COLO829 (cell line): Measurements from ENCODE around the gene SEPTIN6.

Experiments
- DNase-seq: peaks from one replicate; pipeline ENCODE4 v3.0.0; 2012; ENCODE audit warnings: low spot score

Gene SEPTIN6

DNA sequence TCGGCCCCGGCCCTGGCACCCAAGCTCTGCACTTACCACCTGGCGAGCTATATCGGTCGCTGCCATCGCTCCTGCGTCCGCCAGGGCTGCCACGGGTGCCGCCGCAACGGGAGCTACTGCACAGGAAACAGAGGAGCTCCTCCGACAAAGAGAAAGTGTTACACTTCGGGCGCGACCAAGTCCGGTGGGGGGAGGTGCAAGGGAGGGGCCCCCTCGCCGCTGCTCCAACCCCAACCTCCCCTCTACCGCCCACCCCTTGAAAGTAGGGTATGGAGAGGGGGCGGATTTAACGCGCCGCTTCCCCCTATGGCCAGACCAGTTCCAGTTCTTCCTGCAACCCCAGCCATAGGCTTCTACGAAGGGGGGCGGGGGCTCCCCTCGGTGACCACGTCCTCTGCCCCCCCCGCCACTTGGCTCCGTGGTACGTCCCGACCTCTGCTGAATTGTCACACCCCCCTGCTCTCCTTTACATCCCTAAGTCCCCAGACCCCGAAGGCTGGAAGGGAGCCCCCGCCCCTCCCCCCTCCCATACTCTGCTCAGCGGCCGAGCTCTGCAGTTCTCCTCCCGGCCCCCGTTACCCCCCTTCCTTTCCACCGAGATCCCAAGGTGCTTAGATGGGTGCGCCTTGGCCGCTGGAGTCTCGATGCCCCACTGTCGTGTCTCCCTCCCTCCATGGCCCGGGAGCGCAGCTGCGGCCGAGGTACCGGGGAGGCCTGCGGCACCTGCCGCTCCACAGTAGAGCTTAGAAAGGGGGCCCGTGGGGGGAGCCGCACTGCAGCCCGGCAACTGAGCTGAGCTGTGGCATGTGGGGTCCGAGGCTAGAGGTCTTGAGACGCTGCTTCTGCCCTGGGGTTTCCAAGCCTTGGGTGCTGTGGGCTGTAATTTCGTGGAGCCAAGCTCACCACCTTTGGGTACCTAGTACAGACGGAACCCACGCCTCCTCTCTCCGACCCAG, at the start of gene SEPTIN6:
SEPTIN6 (minus strand) TSS at position 129 of the 956 bp plus-strand sequence; CDS start at position 66, 63 bp downstream.
- peak; percentile 14 for DNase-seq

DNA sequence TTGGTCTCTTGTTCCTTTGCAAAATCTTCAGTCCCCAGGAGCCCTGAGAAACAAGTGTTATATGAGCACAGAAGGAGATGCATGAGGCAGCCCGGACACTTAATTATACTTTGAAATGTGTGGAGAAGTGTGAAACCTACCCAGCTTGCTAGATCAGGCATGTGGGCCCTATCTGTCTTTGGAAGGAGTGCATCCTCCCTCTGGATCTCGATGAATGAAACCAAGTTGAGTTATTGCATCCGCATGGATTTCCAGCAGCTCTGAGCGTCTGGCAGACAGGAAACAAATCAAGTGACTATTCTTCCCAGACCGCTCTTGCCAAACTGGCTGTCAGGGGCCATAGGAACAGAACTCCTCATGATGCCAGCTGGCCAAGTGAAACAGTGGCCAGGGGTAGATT, 45.8 kb upstream of the SEPTIN6 start:
- DNase-seq = no peak

DNA sequence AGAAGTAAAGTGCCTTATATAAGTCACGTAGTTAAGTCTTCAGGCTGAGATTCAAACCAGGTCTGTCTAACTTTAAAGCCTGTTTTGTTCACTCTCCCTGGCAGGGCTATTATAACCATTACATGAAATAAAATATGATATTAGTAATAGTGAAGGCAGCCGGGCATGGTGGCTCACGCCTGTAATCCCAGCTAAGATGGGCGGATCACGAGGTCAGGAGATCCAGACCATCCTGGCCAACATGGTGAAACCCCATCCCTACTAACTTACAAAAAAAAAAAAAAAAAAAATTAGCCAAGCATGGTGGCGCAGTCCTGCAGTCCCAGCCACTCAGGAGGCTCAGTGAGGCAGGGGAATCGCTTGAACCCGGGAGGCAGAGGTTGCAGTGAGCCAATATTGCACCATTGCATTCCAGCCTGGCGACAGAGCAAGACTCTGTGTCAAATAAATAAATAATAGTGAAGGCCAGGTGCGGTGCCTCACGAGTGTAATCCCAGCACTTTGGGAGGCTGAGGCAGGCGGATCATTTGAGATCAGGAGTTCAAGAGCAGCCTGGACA, 43.3 kb upstream of the SEPTIN6 start:
- DNase-seq = no peak

DNA sequence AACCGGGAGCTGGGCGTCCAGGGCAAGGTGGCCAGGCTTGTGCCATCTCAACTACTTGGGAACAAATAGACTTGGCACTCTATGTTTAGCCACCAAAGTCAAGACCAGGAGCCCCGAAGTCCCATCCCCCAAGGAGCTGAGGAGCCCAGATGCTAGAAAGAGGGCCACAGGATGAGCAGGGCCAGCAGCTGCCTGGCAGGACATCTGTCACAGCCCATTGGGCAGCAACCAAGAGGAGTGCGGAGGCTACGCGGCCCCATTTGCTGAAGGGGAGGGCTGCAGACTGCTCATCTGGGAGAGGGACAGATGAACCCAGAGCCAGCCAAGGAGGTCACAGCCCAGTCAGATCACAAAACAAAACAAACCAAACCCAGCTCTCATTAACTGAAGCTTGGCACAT, 42.5 kb upstream of the SEPTIN6 start:
- no peak for DNase-seq

DNA sequence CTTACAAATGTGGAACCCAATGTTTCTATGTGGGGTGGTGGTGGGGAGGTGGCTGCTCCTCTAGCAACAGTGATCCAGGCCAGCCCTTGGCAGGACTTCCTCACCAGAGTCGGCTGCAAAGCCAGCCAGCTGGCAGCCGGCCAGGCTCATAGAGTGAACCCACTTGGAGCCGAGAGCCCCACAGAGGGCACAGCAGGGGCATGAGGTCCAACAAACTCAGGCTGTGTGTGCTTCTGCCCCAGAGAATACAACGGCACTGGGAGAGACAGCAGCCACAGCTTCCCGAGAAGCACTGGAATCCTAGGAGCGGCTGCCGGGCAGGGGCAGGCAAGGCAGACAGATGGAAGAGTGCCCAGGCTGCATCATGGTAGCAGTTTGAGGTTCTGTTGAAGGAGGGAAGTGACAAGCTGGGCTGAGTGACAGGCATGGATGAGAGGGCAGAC, 42.0 kb upstream of the SEPTIN6 start:
- DNase-seq = no peak

DNA sequence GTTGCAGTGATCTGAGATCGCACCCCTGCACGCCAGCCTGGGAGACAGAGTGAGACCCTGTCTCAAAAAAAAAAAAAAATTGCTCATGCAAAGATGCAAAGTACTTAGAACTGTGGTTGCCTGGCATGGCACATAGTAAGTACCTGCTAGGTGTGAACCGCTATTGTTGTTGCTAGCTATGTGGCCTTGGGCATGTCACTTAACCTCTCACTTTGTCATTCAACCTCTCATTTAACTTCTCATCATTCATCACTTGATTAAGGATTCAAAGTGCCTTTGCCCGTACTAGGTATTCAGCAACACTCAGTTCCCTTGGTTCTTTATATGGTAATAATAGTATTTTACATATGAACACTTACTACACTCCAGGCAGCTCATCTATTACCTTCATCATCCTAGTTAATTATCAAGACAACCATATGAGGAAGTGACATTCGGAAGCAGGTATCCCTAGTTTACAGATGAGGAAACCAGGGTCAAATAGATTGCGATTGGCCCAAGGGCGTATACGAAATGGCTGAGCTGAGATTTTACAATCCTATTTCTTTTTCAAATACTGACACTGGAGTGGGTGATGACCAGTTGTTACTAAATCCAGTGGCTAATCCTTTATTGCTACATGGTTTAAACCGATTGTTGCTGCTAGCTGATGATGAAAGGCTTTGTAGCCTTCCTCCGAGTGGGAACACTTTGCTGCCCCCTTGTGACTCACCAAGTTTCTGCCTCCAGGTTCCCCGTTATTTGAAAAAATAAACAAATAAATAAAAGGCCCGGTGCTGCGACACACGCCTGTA, 36.6 kb upstream of the SEPTIN6 start:
- DNase-seq = peak; percentile 41

DNA sequence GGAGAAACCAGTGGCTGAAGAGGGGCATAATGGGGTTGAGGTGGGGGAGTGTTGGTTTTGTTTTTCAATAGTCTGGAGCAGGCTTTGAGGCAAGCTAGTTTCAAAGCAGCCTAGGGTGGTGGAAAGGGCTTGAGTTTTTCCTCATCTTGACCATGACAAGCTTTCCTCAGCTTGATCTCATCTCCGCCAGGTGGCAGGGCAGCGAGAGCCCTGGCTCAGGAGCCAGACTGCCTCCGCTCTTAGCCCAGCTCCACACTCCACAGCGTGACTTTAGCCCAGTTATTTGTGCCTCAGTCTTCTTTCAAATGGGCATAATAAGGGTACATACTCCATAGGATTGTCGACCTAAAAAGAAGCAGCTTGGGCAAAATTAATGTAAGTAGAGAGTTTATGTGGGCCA, 35.5 kb upstream of the SEPTIN6 start:
- DNase-seq = no peak

DNA sequence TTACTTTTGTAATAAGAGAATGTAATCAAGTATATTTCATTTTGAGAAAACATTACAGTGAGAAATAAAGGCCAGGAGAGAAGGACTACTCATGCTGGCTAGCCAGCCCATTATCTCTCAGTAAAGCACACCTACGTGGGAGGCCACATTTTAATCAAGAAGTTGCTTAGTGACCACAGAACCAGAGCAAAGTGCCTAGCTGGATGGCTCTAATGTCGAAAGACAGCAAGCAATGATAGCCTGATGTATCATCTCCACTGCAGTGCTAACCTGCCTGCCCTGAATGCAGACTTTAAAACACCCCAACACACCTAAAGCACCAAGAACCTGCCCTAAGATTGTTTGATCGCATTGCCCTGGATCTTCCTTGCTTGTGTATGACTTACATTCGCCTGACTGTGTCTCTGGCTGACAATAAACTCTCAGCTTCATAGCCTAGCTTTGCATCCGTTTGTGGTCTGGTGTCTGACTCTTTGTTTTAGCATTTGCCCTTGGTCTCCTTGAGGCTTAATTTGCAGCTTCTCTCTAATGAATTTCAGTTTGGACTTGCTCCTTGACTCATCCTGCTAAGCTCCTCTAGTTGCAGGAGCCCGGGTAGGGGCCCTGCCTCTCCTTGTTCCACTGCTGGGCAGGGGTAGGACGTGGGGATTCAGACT, 34.1 kb upstream of the SEPTIN6 start:
- no peak for DNase-seq

DNA sequence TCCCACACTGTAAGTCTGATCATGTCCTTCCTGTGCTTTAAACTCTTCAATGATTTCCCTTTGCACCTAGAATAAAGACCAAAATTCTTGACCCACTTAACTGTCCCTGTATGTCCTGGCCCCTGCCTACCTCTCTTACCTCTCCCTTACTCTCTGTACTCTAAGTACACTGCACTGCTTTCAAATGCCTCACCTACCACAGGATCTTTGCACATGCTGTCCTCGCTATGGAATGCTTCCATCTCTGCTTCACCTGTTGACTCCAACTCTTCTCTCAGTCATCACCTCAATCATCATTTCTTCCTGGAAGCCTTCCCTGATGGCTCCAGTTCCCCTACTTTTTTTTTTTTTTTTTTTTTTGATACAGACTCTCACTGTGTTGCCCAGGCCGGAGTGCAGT, 29.0 kb upstream of the SEPTIN6 start:
- DNase-seq = no peak

DNA sequence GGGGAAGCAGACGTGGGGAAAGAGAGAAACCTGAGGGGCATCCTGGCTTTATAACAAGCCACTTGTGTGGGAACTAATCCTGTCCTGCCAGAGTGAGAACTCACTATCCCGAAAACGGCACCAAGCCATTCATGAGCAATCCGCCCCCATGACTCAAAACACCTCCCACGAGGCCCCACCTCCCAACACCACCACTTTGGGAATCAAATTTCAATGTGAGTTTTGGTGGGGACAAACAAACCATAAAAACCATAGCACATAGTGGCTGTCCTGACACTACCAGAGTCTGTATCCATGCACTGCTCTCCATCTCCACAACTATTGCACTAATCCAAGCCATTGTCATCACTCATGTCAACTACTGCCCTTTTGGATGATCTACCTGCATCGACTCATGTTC, 28.5 kb upstream of the SEPTIN6 start:
- no peak for DNase-seq

DNA sequence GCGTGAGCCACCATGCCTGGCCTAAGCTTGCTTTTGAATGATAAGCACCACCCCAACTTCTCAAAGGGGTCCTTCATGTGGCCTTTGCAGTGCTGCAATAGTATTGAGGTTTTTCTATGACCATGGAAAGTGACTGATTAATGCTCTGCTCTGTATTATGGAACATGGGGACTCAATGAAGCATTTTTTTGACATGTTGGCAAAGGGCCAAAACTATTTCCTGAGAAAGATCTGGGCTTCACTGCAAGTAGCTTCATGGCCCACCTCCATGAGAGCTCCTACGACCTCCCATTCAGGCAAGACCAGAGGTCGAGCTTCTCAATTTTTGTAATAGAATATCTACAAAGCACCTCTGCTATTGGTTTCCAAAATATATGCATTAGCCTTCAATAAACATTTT, 16.7 kb upstream of the SEPTIN6 start:
- no peak for DNase-seq

DNA sequence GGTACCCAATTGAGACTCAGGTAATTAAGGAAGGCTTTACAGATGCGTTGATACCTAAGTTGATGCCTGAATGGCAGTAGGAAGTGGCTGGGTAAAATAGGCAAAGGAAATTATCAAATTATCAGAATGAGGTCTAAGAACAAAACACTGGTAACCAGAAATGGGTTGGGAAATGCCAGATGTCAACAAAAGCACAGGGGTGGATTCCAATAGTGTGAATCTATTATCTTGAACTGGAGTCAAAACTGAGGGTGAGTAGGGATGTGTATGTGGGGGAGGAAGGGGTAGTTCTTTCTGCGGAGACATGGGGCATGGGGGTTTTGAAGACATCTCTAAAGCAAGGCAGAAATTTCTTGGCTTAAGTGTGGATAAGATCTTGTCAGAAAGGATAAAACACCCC, 16.0 kb upstream of the SEPTIN6 start:
- DNase-seq = no peak

DNA sequence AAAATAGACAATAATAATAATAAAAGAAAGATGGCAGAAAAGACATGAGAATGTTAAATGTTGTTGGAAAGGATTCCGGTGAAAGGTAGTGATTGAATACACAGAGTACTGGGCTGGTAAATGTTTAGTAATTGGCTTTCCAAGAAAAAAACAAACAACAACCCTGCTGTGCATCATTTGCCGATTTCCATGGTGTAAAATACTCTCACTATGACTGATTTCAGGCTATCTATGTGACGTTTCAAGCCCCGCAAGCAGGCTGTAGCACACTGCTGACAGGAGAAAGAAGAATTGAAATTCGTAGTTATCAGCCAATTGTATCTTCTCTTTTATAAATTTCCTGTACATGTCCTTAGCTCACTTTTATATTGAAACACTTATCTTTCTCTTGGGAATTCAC, 13.6 kb upstream of the SEPTIN6 start:
- DNase-seq = no peak

DNA sequence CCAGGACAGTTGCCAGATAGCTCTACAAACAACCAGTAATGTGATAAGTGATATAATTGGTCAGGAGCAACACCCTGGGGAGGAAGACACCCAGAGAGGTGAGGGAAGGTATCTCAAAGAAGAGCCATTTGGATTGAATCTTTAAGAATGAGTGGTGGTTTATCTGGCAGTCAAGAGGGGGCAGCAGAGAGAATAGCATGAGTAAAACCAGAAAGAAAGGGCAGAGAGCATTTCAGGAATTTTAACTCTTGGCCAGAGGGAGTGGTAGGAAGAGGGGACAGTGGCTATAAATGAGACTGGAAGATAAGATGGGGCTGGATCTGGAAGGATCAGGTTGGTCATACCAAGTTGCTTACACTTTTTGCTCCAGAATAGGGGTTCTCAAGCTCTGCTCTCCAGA, 5.9 kb upstream of the SEPTIN6 start:
- peak; percentile 80 for DNase-seq

DNA sequence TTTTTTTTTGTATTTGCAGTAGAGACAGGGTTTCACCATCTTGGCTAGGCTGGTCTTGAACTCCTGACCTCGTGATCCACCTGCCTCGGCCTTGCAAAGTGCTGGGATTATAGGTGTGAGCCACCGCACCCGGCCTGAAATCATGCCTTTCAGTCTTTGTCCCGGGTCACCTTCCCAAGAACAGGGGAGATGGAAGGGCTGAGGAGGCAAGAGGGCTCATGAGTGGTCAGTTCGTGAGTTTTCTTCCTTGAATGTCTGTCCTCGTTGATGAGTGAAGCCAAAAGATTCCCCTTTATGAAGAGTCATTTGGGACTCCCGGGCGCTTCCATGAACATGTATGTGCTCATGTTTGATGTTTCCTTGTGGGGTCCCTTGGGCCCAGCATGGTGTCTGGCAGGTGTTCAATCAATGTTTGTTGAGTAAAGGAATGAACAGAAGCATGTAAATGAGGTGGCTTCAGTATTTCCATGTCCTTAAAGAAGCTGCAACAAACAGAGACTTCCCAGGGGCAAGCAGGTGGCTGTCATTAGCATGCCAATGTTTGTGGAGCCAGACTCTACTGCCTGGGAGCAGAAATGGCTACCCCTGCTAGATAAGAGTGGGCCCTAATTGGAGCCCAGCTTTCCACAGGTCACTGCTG, 3.4 kb upstream of the SEPTIN6 start:
- DNase-seq = no peak

DNA sequence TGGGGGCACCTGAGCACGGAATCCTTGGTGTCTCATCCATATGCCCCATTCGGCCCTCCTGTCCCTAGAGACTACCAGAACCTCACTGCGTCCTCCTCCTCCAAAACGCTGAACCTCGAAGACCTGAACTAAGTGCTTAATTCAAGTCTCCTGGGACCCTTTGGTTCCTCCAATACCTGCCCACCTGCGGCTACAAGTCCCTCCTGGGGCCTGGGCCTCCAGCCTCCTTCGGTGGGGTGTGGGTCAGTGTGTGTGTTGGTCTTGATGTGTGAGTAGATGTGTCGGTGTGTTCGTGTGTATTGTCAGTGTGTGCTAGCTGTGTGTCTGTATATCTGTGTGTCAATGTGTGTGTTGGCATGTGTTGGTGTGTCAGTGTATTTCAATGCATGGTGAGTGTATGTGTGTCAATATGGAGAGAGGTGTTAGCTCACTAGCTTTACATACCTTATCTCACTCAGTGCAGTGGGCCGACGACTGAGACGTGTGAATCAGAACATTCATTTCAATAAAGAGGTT, 2.6 kb upstream of the SEPTIN6 start:
- DNase-seq = no peak

DNA sequence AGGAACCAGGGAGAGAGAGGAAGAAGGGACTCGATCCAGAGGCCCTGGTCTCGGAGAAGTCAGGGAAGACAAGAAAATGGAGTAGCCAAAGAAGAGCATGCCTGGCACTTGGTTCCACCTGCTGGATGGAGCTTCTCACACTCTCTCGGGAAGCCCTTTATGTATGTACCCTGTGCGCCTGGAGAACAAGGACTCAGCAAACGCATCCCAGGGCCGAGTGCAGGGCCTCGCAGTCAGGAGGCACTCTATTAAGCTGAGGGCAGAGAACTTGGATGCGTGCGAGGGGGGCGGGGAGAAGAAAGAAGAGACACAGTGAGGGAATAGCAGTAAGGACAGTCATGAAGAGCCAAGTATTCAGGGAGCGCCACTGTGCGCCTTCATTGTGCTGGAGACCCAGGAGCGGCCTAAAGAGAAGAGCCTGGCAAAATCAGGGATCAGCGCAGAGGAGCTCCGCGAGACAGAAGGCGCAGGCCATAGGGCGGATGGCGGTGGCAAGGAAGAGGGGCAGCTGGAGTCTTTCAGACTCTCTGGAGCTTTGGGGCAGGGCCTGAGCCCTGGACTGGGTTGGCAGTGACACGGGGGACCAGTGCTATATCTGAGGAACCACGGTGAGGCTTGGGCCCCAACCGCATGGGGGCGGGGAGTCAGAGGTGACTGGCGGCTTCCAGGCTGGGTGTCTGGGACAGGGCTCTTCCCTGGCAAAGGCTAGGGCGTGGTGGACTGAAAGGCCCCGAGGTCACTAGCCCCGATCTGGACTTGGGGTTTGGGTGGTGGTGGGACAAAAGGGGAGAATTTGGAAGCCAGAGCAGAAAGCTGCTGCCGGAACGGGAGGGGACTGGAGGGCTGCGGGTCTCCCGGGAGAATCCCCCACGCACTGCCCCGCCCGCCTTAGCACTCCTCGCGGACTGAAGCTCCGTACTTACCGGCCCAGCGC, 1.9 kb upstream of the SEPTIN6 start:
- no peak for DNase-seq

DNA sequence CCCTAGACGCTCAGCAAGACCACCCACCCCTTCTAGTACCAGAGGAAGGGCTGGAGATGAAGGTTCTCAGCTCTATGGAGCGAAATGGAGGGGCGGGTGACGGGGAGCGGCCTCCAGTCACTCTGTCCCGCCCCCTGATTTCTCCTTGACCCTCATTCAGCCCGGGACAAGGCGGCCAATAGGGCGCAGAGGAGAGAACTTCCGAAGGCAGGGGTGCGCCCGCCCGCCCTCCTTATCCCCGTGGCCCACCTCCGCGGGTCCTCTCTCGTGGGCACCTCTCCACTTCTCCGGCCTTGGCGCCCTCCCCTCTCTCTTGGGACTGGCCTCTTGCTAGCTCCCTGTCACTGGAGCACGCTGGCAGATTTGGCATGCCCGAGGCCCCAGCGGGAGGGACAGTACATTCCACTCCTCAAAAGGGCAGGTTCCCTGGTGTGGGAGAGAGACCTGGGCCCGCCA, 1.1 kb upstream of the SEPTIN6 start:
- no peak for DNase-seq

DNA sequence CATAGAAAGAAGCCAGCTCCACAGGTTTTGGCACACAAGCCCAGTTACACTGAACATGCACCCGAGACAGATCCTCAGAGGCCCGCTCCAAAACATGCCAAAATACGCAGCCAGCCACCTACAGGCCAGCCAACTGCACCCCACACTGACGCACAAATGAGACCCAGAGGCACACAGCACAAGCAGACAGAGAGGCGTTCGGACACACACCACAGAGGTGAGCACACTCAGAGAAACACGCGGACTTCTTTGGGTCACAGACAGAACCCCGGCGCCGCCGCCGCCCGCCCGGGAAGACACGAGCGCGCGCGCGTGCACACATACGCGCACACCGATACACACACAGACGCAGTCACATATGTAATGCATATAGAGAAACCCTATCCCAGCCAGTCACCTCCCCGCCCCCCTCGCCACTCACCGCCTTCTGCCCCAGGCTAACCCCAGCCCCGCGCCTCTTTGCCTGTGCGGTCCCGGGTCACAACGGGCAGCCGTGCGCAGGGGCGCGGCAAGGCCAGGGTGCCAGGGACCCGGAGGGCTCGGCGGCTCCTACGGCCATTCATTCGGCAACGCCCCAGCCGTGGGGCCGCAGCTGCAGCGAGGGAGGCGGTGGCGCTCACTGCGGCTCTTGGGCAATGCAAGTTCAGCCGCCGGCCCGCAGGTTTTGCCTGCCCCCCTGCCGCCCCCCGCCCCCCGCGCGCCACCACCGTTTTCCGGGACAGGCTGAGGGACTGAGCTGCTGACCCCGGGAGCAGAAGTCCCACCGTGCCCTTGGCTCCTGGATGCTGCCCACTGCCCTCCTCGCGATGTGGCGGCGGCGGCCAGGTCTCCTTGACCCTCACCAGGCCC, 553 bp downstream of the SEPTIN6 start:
- DNase-seq = no peak
